ENCODE results near the gene SRCAP. TPM values are rescaled to one million over a fixed set of nuclear protein-coding genes. Genes with fewer than 3 reads are reported as not detected.
A peak's percentile ranks its signal among the peaks of the same experiment; 100 is the strongest.

SRCAP gene
- total RNA-seq, 1 donor from 2014 or later = 4.6 TPM

DNA sequence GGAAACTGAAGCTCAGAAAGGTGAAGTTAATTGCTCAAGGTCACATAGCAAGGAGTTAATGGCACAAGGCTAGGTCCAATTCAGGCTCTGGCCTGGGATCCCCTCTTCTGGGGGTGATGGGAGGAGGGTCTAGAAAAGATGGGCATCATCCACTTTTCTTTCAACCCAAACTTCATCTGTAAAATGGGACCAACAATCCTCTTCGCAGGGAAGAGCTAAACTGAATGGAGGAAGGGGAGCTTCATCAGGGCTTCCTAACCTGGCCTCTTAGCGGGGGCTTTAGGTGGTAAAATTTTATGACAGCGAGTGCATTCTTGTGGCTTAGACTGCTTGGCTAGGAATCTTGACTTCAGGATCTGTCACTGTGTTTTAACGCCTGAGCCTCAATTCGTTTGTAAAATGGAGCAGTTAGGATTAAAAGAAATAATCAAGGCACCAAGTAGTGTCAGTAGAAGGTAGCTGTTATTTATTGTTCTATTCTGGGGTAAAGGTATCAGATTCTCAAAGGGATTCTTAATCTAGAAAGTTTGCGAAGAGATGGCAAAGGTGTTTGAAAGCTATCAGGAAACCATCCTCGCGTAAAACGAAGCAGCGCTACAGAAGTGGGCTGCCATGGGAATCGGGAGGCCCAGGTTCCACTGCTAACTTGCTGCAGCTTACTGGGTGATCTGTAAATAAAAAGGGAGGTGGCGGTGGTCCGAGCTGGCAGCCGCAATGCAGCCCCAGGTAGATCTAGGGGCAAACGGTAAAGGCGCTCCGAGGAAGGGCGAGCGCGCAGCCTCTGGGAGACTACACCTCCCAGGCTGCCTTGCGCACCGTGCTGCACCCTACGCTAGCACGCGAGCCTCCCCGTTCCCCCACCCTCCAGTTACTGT, 1.5 kb upstream of the SRCAP start:
- peaks cover 13% of the 10 kb centered on the region for H3K36me3 Mint-ChIP-seq
- H3K79me2 ChIP-seq (ENCODE audit: low read depth) = peaks cover 37% of the 10 kb centered on the region
- DNase-seq (ENCODE audit: low spot score) = no peak
- peaks cover 8% of the 10 kb centered on the region for H3K4me1 ChIP-seq
- H3K4me2 ChIP-seq = peak overlapping the region; percentile 99
- peak overlapping the region; percentile 97 for H3K9ac ChIP-seq
- H2AFZ ChIP-seq (replicated peaks) = peak overlapping the region; percentile 84
- peaks cover 2% of the 10 kb centered on the region for H3K27me3 Mint-ChIP-seq (ENCODE audit: insufficient read depth, low read depth)
- H3K27me3 ChIP-seq = peaks cover 14% of the 10 kb centered on the region
- TF ChIP-seq, protein P1, sequence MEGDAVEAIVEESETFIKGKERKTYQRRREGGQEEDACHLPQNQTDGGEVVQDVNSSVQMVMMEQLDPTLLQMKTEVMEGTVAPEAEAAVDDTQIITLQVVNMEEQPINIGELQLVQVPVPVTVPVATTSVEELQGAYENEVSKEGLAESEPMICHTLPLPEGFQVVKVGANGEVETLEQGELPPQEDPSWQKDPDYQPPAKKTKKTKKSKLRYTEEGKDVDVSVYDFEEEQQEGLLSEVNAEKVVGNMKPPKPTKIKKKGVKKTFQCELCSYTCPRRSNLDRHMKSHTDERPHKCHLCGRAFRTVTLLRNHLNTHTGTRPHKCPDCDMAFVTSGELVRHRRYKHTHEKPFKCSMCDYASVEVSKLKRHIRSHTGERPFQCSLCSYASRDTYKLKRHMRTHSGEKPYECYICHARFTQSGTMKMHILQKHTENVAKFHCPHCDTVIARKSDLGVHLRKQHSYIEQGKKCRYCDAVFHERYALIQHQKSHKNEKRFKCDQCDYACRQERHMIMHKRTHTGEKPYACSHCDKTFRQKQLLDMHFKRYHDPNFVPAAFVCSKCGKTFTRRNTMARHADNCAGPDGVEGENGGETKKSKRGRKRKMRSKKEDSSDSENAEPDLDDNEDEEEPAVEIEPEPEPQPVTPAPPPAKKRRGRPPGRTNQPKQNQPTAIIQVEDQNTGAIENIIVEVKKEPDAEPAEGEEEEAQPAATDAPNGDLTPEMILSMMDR (IDR thresholded peaks at IDR 0.05) = no peak
- TF ChIP-seq EZH2 (IDR thresholded peaks at IDR 0.05) (no peak), EZH2phosphoT487 (IDR thresholded peaks at IDR 0.05) (no peak)
- H3K27ac Mint-ChIP-seq = peak overlapping the region; percentile 99
- H3K4me1 Mint-ChIP-seq = peaks cover 25% of the 10 kb centered on the region
- no peaks in the 10 kb centered on the region for H3K9me3 ChIP-seq (ENCODE audit: low read depth)
- H3K4me3 ChIP-seq = peak overlapping the region; percentile 89
- H3F3A ChIP-seq (ENCODE audit: low read depth) = peaks cover 31% of the 10 kb centered on the region
- H3K9me3 Mint-ChIP-seq = no peaks in the 10 kb centered on the region
- H3K36me3 ChIP-seq = peaks cover 12% of the 10 kb centered on the region
- peaks cover 31% of the 10 kb centered on the region for H4K20me1 ChIP-seq (ENCODE audit: low read depth)
- H3K27ac ChIP-seq = peak overlapping the region; percentile 99
- H3K4me3 Mint-ChIP-seq = peak overlapping the region; percentile 99

DNA sequence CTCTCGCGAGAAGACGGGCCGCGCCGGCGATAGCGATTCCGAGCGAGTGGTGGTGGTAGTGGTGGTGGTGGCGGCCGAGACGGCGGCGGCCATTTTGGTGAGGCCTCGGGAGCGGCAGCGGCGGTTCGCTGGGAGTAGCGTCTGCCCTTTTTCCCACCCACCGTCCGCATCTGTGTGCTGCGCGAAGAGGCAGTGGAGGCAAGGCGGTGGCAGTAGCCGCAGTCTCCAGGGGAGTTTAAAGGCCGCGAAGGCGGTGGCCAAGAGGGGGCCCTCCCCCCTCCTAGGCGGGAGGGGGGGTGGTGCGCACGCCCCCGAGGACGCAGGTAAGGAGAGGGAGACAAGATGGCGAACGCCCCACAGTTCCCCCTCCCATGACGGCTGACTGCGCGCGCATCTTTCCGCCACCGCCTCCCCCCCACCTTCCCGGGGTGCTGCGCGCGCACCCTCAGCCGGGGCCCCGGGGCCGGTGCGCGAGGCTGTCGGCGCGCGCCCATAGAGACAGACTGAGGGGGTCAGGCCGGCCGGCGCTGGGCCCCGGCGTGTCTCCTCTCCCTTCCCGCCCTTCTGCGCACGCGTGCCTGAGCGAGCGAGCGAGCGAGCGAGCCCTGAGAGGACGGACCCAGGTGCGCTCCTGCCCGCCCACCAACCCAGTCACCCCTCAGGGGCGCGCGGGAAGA, 694 bp upstream of the SRCAP start:
- no peak overlapping the region for H2AFZ ChIP-seq (replicated peaks)
- H3K27ac Mint-ChIP-seq = peak overlapping the region; percentile 99
- peak overlapping the region; percentile 99 for H3K4me2 ChIP-seq
- TF ChIP-seq, protein P1 (IDR thresholded peaks at IDR 0.05) = no peak
- TF ChIP-seq EZH2 (IDR thresholded peaks at IDR 0.05) (no peak), EZH2phosphoT487 (IDR thresholded peaks at IDR 0.05) (no peak)
- no peaks in the 10 kb centered on the region for H3K9me3 Mint-ChIP-seq
- peak; percentile 99 for DNase-seq (ENCODE audit: low spot score)
- peaks cover 31% of the 10 kb centered on the region for H3F3A ChIP-seq (ENCODE audit: low read depth)
- peaks cover 41% of the 10 kb centered on the region for H3K79me2 ChIP-seq (ENCODE audit: low read depth)
- H3K4me3 Mint-ChIP-seq = peak overlapping the region; percentile 99
- H3K36me3 ChIP-seq = peaks cover 12% of the 10 kb centered on the region
- no peaks in the 10 kb centered on the region for H3K9me3 ChIP-seq (ENCODE audit: low read depth)
- H3K27me3 ChIP-seq = peaks cover 6% of the 10 kb centered on the region
- peak overlapping the region; percentile 97 for H3K9ac ChIP-seq
- H3K4me3 ChIP-seq = peak overlapping the region; percentile 89
- H3K4me1 ChIP-seq = peaks cover 8% of the 10 kb centered on the region
- peak overlapping the region; percentile 99 for H3K27ac ChIP-seq
- peaks cover 23% of the 10 kb centered on the region for H3K4me1 Mint-ChIP-seq
- peaks cover 2% of the 10 kb centered on the region for H3K27me3 Mint-ChIP-seq (ENCODE audit: insufficient read depth, low read depth)
- H3K36me3 Mint-ChIP-seq = peaks cover 15% of the 10 kb centered on the region
- peaks cover 35% of the 10 kb centered on the region for H4K20me1 ChIP-seq (ENCODE audit: low read depth)

- Mint-ChIP-seq H3K4me3 (peak overlapping the region; percentile 99), H3K36me3 (peaks cover 22% of the 10 kb centered on the region), H3K27ac (peak overlapping the region; percentile 93), H3K4me1 (peaks cover 19% of the 10 kb centered on the region), H3K9me3 (no peaks in the 10 kb centered on the region), H3K27me3 (ENCODE audit: insufficient read depth, low read depth) (peaks cover 2% of the 10 kb centered on the region)
- no peak for DNase-seq (ENCODE audit: low spot score)
- Histone ChIP-seq H3K36me3 (peaks cover 16% of the 10 kb centered on the region), H3K27me3 (peaks cover 3% of the 10 kb centered on the region), H3K9ac (peak overlapping the region; percentile 18), H3K4me3 (peak overlapping the region; percentile 89), H3K9me3 (ENCODE audit: low read depth) (no peaks in the 10 kb centered on the region), H3K4me1 (peaks cover 8% of the 10 kb centered on the region), H3K27ac (no peak overlapping the region), H3K79me2 (ENCODE audit: low read depth) (peaks cover 41% of the 10 kb centered on the region), H2AFZ (replicated peaks) (no peak overlapping the region), H4K20me1 (ENCODE audit: low read depth) (peaks cover 43% of the 10 kb centered on the region), H3K4me2 (peak overlapping the region; percentile 99), H3F3A (ENCODE audit: low read depth) (peaks cover 31% of the 10 kb centered on the region)
- TF ChIP-seq EZH2phosphoT487 (IDR thresholded peaks at IDR 0.05) = no peak
- TF ChIP-seq EZH2 (IDR thresholded peaks at IDR 0.05) = no peak
- TF ChIP-seq, protein P1 (IDR thresholded peaks at IDR 0.05) = no peak
Measured at GRCh38 chr16:30699615-30700099, 686 bp downstream of the SRCAP start.

Measured in neural progenitor cell (in vitro differentiated cells).